IMR-90 (cell line): ENCODE measurements around the gene PFN1. TPM values are rescaled to one million over a fixed set of nuclear protein-coding genes. Genes with fewer than 3 reads are reported as not detected.
A peak's percentile ranks its signal among the peaks of the same experiment; 100 is the strongest.

Experiments
- ATAC-seq: fragments of 200-7000 bp; cut with Tn5 transposase; 2 replicates; pipeline ENCODE4 v1.9.1; 2020; ENCODE audit warnings: low read depth, mild to moderate bottlenecking, moderate library complexity
- BruUV-seq: library from RNA; stranded (reverse); fragments of 400-500 nt; replicated peaks from 2 replicates; lab custom pipeline; 2021; lab: Mats Ljungman, UMichigan
- CTCF ChIA-PET: fragments of 300-600 bp; formaldehyde crosslinking; extraction: SDS; loops from one replicate; lab custom pipeline; 2021; ENCODE audit warnings: antibody characterized with exemption; lab: Yijun Ruan, JAX
- POLR2A ChIA-PET: fragments of 300-600 bp; sonication (Branson Sonifier 250); formaldehyde crosslinking; loops from one replicate; lab custom pipeline; 2022; ENCODE audit warnings: antibody characterized with exemption; ENCODE audit not compliant: unreplicated experiment; lab: Charles Lee
- DNase-seq: peaks from one replicate; pipeline ENCODE4 v3.0.0; 2013
- H2AFZ ChIP-seq: replicated peaks from 2 replicates; pipeline ENCODE3; 2013; ENCODE audit warnings: low read length, mild to moderate bottlenecking; ENCODE audit not compliant: poor library complexity
- H2AK5ac ChIP-seq: 2 replicates; pipeline ENCODE4 v1.6.1; 2013; ENCODE audit warnings: low read depth, low read length, inconsistent platforms
- H2AK9ac ChIP-seq: replicated peaks from 2 replicates; pipeline ENCODE3; 2013; ENCODE audit warnings: mild to moderate bottlenecking, low read depth, low read length, moderate library complexity; ENCODE audit not compliant: poor library complexity
- H2BK120ac ChIP-seq: 2 replicates; pipeline ENCODE4 v1.6.1; 2013; ENCODE audit warnings: low read depth, low read length, inconsistent platforms
- H2BK15ac ChIP-seq: 3 replicates; pipeline ENCODE4 v1.6.1; 2013; ENCODE audit warnings: low read depth, low read length, inconsistent platforms
- H2BK20ac ChIP-seq: 2 replicates; pipeline ENCODE4 v1.6.1; 2013; ENCODE audit warnings: low read depth, mild to moderate bottlenecking, inconsistent platforms, low read length, moderate library complexity
- H2BK5ac ChIP-seq: 2 replicates; pipeline ENCODE4 v1.6.1; 2013; ENCODE audit warnings: mild to moderate bottlenecking, low read depth, low read length, inconsistent platforms; ENCODE audit not compliant: poor library complexity, severe bottlenecking
- H3K14ac ChIP-seq: replicated peaks from 2 replicates; pipeline ENCODE4 v1.6.1; 2013; ENCODE audit warnings: low read depth, low read length, inconsistent platforms
- H3K18ac ChIP-seq: 2 replicates; pipeline ENCODE4 v1.6.1; 2013; ENCODE audit warnings: low read depth, low read length, control low read depth
- H3K23ac ChIP-seq: 2 replicates; pipeline ENCODE4 v1.6.1; 2013; ENCODE audit warnings: low read depth, low read length, inconsistent platforms
- H3K27ac ChIP-seq: 2 replicates; pipeline ENCODE4 v1.5.1; 2013; ENCODE audit warnings: mild to moderate bottlenecking, control low read depth, low read length; ENCODE audit not compliant: insufficient read depth
- H3K27me3 ChIP-seq: 2 replicates; pipeline ENCODE4 v1.6.1; 2013; ENCODE audit warnings: low read length; ENCODE audit not compliant: control insufficient read depth, insufficient read depth
- H3K36me3 ChIP-seq: 2 replicates; pipeline ENCODE4 v1.6.1; 2013; ENCODE audit warnings: low read length, mixed read lengths; ENCODE audit not compliant: control insufficient read depth, insufficient read depth
- H3K4ac ChIP-seq: 2 replicates; pipeline ENCODE4 v1.6.1; 2013; ENCODE audit warnings: low read depth, low read length, inconsistent platforms
- H3K4me1 ChIP-seq: 2 replicates; pipeline ENCODE4 v1.6.1; 2013; ENCODE audit warnings: low read length, mixed read lengths; ENCODE audit not compliant: control insufficient read depth, insufficient read depth
- H3K4me2 ChIP-seq: 2 replicates; pipeline ENCODE4 v1.6.1; 2013; ENCODE audit warnings: low read depth, mild to moderate bottlenecking, control low read depth, low read length, moderate library complexity
- H3K4me3 ChIP-seq: 2 replicates; pipeline ENCODE4 v1.5.1; 2013; ENCODE audit warnings: low read depth, mild to moderate bottlenecking, control low read depth, low read length, moderate library complexity; ENCODE audit not compliant: insufficient read depth
- H3K56ac ChIP-seq: 2 replicates; pipeline ENCODE4 v1.6.1; 2013; ENCODE audit warnings: low read length, inconsistent platforms; ENCODE audit not compliant: insufficient read depth; ENCODE audit errors: extremely low read depth
- H3K79me1 ChIP-seq, 2 experiments: 2 replicates each; pipeline ENCODE4 v1.6.1; 2013; ENCODE audit warnings: low read length in 2 of 2, inconsistent platforms in 1 of 2, low read depth in 1 of 2
- H3K9ac ChIP-seq: 2 replicates; pipeline ENCODE4 v1.6.1; 2013; ENCODE audit warnings: low read depth, low read length, control low read depth
- H3K9me1 ChIP-seq: 2 replicates; pipeline ENCODE4 v1.6.1; 2013; ENCODE audit warnings: low read length, inconsistent platforms; ENCODE audit not compliant: insufficient read depth
- H3K9me3 ChIP-seq: 2 replicates; pipeline ENCODE4 v1.6.1; 2013; ENCODE audit warnings: low read length; ENCODE audit not compliant: control insufficient read depth, insufficient read depth
- H4K20me1 ChIP-seq: 2 replicates; pipeline ENCODE4 v1.6.1; 2013; ENCODE audit warnings: low read length, inconsistent platforms; ENCODE audit not compliant: insufficient read depth
- H4K5ac ChIP-seq: 2 replicates; pipeline ENCODE4 v1.6.1; 2013; ENCODE audit warnings: mild to moderate bottlenecking, low read depth, low read length, control low read depth
- H4K8ac ChIP-seq, 2 experiments: 2 replicates each; pipeline ENCODE4 v1.6.1; 2013; ENCODE audit warnings: low read depth in 2 of 2, low read length in 2 of 2, control low read depth in 1 of 2, inconsistent platforms in 1 of 2
- H4K91ac ChIP-seq: 2 replicates; pipeline ENCODE4 v1.6.1; 2013; ENCODE audit warnings: low read depth, low read length, inconsistent platforms; ENCODE audit not compliant: insufficient read depth
- ELK1 ChIP-seq: fragments of 150-350 bp; IDR thresholded peaks from 2 replicates; pipeline ENCODE4 v1.6.1; 2016; ENCODE audit warnings: low read depth, mild to moderate bottlenecking, low read length, moderate library complexity, borderline replicate concordance
- RCOR1 ChIP-seq: IDR thresholded peaks from 2 replicates; pipeline ENCODE4 v1.6.1; 2012; ENCODE audit warnings: mild to moderate bottlenecking, low read length, improper control_type of control experiment; ENCODE audit not compliant: insufficient replicate concordance
- SMC3 ChIP-seq: fragments of 150-350 bp; IDR thresholded peaks from 2 replicates; pipeline ENCODE4 v1.6.1; 2016; ENCODE audit warnings: low read depth, mild to moderate bottlenecking, antibody characterized with exemption, low read length, moderate library complexity
- WGBS, 2 experiments: methylation state at CpG; one replicate each; pipeline versions ENCODE4 v1.1.5 to v1.1.7; 2013; ENCODE audit warnings: missing lambda C conversion rate in 2 of 2; ENCODE audit not compliant: insufficient read length in 1 of 2; ENCODE audit errors: extremely low coverage in 2 of 2; 5-methylcytosine and 5-hydroxymethylcytosine counted together
- dilution Hi-C: fragments of 300-500 bp; cut with HindIII; formaldehyde crosslinking; loops from one replicate; pipeline ENCODE4 v1.14.3; 2018; ENCODE audit warnings: low sequenced_read_pairs; ENCODE audit not compliant: unreplicated experiment
- in situ Hi-C: fragments of 300-500 bp; cut with MboI; formaldehyde crosslinking; loops from 3 replicates; pipeline ENCODE4 v1.14.3; 2019; ENCODE audit warnings: low sequenced_read_pairs, inconsistent platforms, mixed read lengths
- intact Hi-C: fragments of 100-400 bp; cut with micrococcal nuclease; formaldehyde crosslinking; loops from 2 replicates; pipeline ENCODE4 v1.10.0; 2022
- polyA plus RNA-seq, 3 experiments: library from polyadenylated mRNA; depleted of rRNA; stranded (reverse); fragments of >200 nt; gene quantifications; 2 replicates each; pipeline ENCODE4 v1.2.3, GENCODE V29; 2012; ENCODE audit warnings: low replicate concordance in 1 of 3
- total RNA-seq: library from RNA; depleted of rRNA; stranded (reverse); fragments of >200 nt; gene quantifications from 2 replicates; pipeline ENCODE4 v1.2.3, GENCODE V29; 2012
- TF ChIP-seq, protein P1 (sequence below): conservative IDR thresholded peaks from 2 replicates; pipeline ENCODE4 v1.5.1; 2012; ENCODE audit warnings: mild to moderate bottlenecking, low read depth, low read length, improper control_type of control experiment

The PFN1 gene
- total and polyA plus RNA-seq, 2 of the 4 experiments (the other 2 are of a cell fraction) = 348 to 1,671 TPM

GRCh38 chr17:4934173-4934979, 14.0 kb downstream of the PFN1 start:
- 0 out of 2 replicates have a peak overlapping the region, but pooled peaks have one; percentile 68 for H3K14ac ChIP-seq
- 0 out of 2 replicates have a peak overlapping the region, but pooled peaks have one; percentile 31 for H3K23ac ChIP-seq
- 0 out of 2 replicates have a peak, but pooled peaks cover 7% of the 10 kb centered on the region for H4K20me1 ChIP-seq
- no peak overlapping the region for H3K56ac ChIP-seq
- H3K27ac ChIP-seq = no peak overlapping the region
- H2BK5ac ChIP-seq = no peak overlapping the region
- ChIA-PET POLR2A (interaction anchor here (0.7 kb wide), 2 partner anchors 14 to 20 kb away, joined by 7 to 14 read pairs; partner anchors contain the start of gene PFN1), CTCF (interaction anchor here (0.5 kb wide), 1 partner anchor 21 kb away, joined by 4 read pairs; no protein-coding TSS in a partner anchor)
- H2BK15ac ChIP-seq = no peak overlapping the region
- H2AFZ ChIP-seq = peak overlapping the region; percentile 87
- no peaks in the 10 kb centered on the region for H3K9me3 ChIP-seq
- H2AK9ac ChIP-seq = peak overlapping the region; percentile 90
- no peak overlapping the region for H3K4me3 ChIP-seq
- in situ Hi-C loops (no loop called here), dilution Hi-C loops (no loop called here), intact Hi-C loops (no loop called here)
- no peak overlapping the region for H3K18ac ChIP-seq
- no peak overlapping the region for H2BK20ac ChIP-seq
- H3K9me1 ChIP-seq = peaks cover 17% of the 10 kb centered on the region
- peak; percentile 38 for DNase-seq
- H4K91ac ChIP-seq = no peak overlapping the region
- peaks cover 19% of the 10 kb centered on the region for H3K36me3 ChIP-seq
- H3K9ac ChIP-seq = peak overlapping the region; percentile 53; the same call in 1 of the 2 replicates
- 0 out of 2 replicates have a peak, but pooled peaks have one; percentile 22 for TF ChIP-seq SMC3
- no peak for TF ChIP-seq RCOR1
- TF ChIP-seq, protein P1, sequence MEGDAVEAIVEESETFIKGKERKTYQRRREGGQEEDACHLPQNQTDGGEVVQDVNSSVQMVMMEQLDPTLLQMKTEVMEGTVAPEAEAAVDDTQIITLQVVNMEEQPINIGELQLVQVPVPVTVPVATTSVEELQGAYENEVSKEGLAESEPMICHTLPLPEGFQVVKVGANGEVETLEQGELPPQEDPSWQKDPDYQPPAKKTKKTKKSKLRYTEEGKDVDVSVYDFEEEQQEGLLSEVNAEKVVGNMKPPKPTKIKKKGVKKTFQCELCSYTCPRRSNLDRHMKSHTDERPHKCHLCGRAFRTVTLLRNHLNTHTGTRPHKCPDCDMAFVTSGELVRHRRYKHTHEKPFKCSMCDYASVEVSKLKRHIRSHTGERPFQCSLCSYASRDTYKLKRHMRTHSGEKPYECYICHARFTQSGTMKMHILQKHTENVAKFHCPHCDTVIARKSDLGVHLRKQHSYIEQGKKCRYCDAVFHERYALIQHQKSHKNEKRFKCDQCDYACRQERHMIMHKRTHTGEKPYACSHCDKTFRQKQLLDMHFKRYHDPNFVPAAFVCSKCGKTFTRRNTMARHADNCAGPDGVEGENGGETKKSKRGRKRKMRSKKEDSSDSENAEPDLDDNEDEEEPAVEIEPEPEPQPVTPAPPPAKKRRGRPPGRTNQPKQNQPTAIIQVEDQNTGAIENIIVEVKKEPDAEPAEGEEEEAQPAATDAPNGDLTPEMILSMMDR = peak; percentile 34; the same call in 1 of the 2 replicates
- TF ChIP-seq ELK1 = no peak
- H2AK5ac ChIP-seq = 0 out of 2 replicates have a peak overlapping the region, but pooled peaks have one; percentile 16
- no peak overlapping the region for H3K4me2 ChIP-seq
- peak; percentile 80 for ATAC-seq
- H3K27me3 ChIP-seq = no peaks in the 10 kb centered on the region
- no peak overlapping the region for H3K4ac ChIP-seq
- no peak overlapping the region for H4K5ac ChIP-seq
- peaks cover 11% of the 10 kb centered on the region for H3K4me1 ChIP-seq
- no TSS peak for BruUV-seq
- peaks cover 9 to 18% of the 10 kb centered on the region in 2 experiments; a peak in 3 of 4 replicates for H3K79me1 ChIP-seq
- no peak overlapping the region for H2BK120ac ChIP-seq
- 58% methylated on average over 4 of the region's 14 CpGs; no CpG with 5 or more reads in 1 of the 2 experiments for WGBS, 2 experiments
- peak overlapping the region in 1 of 2 experiments; percentile 92; a peak in 2 of 4 replicates for H4K8ac ChIP-seq
